ENCODE data around the gene GBE1. TPM values are rescaled to one million over a fixed set of nuclear protein-coding genes. Genes with fewer than 3 reads are reported as not detected.

Gene GBE1
- total and polyA plus RNA-seq, 9 of the 15 experiments (the other 6 are each of a cell fraction or from before 2014, with no cell fraction given) = 7.9 to 25.6 (median 13.1) TPM

GRCh38 chr3:81760924-81761903 lies at the start of gene GBE1 (continued):
- 0 out of 2 replicates have a peak, but pooled peaks have one; percentile 36 for TF ChIP-seq ZBTB2 (IDR thresholded peaks at IDR 0.05)
- no peak for TF ChIP-seq CSDE1 (IDR thresholded peaks at IDR 0.05)
- TF ChIP-seq ELF1 (tag; IDR thresholded peaks at IDR 0.05) = no peak; the same call in 1 of the 2 replicates
- TF ChIP-seq EGR1 (conservative IDR thresholded peaks at IDR 0.05) = peak; percentile 95
- no peak for TF ChIP-seq WHSC1 (IDR thresholded peaks at IDR 0.05; ENCODE audit: low read length)
- TF ChIP-seq KLF6 (CRISPR knock-in tag; IDR thresholded peaks at IDR 0.05; ENCODE audit: borderline replicate concordance) = 0 out of 2 replicates have a peak, but pooled peaks have one; percentile 67
- TF ChIP-seq BMI1 (IDR thresholded peaks at IDR 0.05; ENCODE audit: low read length) = no peak
- TF ChIP-seq ZNF408 (CRISPR knock-in tag; IDR thresholded peaks at IDR 0.05; ENCODE audit: low read depth) = no peak
- TF ChIP-seq, protein P1, sequence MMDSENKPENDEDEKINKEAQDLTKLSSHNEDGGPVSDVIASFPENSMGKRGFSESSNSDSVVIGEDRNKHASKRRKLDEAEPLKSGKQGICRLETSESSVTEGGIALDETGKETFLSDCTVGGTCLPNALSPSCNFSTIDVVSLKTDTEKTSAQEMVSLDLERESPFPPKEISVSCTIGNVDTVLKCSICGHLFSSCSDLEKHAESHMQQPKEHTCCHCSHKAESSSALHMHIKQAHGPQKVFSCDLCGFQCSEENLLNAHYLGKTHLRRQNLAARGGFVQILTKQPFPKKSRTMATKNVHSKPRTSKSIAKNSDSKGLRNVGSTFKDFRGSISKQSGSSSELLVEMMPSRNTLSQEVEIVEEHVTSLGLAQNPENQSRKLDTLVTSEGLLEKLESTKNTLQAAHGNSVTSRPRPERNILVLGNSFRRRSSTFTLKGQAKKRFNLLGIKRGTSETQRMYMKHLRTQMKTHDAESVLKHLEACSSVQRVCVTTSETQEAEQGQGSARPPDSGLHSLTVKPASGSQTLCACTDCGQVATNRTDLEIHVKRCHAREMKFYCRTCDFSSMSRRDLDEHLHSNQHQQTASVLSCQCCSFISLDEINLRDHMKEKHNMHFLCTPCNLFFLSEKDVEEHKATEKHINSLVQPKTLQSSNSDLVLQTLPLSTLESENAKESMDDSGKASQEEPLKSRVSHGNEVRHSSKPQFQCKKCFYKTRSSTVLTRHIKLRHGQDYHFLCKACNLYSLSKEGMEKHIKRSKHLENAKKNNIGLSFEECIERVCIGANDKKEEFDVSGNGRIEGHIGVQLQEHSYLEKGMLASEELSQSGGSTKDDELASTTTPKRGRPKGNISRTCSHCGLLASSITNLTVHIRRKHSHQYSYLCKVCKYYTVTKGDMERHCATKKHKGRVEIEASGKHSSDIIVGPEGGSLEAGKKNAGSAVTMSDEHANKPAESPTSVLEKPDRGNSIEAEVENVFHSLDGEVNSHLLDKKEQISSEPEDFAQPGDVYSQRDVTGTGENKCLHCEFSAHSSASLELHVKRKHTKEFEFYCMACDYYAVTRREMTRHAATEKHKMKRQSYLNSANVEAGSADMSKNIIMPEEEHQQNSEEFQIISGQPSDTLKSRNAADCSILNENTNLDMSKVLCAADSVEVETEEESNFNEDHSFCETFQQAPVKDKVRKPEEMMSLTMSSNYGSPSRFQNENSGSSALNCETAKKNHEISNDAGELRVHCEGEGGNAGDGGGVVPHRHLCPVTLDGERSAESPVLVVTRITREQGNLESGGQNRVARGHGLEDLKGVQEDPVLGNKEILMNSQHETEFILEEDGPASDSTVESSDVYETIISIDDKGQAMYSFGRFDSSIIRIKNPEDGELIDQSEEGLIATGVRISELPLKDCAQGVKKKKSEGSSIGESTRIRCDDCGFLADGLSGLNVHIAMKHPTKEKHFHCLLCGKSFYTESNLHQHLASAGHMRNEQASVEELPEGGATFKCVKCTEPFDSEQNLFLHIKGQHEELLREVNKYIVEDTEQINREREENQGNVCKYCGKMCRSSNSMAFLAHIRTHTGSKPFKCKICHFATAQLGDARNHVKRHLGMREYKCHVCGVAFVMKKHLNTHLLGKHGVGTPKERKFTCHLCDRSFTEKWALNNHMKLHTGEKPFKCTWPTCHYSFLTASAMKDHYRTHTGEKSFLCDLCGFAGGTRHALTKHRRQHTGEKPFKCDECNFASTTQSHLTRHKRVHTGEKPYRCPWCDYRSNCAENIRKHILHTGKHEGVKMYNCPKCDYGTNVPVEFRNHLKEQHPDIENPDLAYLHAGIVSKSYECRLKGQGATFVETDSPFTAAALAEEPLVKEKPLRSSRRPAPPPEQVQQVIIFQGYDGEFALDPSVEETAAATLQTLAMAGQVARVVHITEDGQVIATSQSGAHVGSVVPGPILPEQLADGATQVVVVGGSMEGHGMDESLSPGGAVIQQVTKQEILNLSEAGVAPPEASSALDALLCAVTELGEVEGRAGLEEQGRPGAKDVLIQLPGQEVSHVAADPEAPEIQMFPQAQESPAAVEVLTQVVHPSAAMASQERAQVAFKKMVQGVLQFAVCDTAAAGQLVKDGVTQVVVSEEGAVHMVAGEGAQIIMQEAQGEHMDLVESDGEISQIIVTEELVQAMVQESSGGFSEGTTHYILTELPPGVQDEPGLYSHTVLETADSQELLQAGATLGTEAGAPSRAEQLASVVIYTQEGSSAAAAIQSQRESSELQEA (IDR thresholded peaks at IDR 0.05; ENCODE audit: low read depth) = no peak
- TF ChIP-seq SREBF2 (CRISPR knock-in tag; IDR thresholded peaks at IDR 0.05) = no peak
